DOHH2 (cell line): ENCODE results near the gene CACNA1A.
"Not testable (repeated sequence)": the region's sequence is repeated elsewhere in the genome, so short reads cannot be mapped to it uniquely, and the experiment has no call there.

ENCODE experiments used
- H3F3A ChIP-seq: fragments of 200-600 bp; sonication (generic), shearing (Covaris generic); 2 replicates; pipeline ENCODE4 v1.6.0; 2016; ENCODE audit warnings: antibody characterized with exemption, mild to moderate bottlenecking; ENCODE audit not compliant: control insufficient read depth, insufficient read depth
- H3K27ac ChIP-seq: fragments of 200-600 bp; sonication (generic); 2 replicates; pipeline ENCODE4 v1.5.1; 2014; ENCODE audit warnings: low read depth, mild to moderate bottlenecking, low read length, moderate library complexity
- H3K27me3 ChIP-seq: fragments of 200-600 bp; sonication (generic); 2 replicates; pipeline ENCODE4 v1.6.1; 2014; ENCODE audit warnings: mild to moderate bottlenecking, low read length, mixed read lengths; ENCODE audit not compliant: control insufficient read depth
- H3K36me3 ChIP-seq: fragments of 200-600 bp; sonication (generic); 2 replicates; pipeline ENCODE4 v1.6.1; 2014; ENCODE audit warnings: mild to moderate bottlenecking, low read length, moderate library complexity, mixed read lengths; ENCODE audit not compliant: control insufficient read depth
- H3K4me1 ChIP-seq: fragments of 200-600 bp; sonication (generic); 2 replicates; pipeline ENCODE4 v1.6.1; 2014; ENCODE audit warnings: mild to moderate bottlenecking, low read length, mixed read lengths; ENCODE audit not compliant: control insufficient read depth
- H3K4me2 ChIP-seq: fragments of 200-600 bp; sonication (generic); 2 replicates; pipeline ENCODE4 v1.6.0; 2014; ENCODE audit warnings: mild to moderate bottlenecking, low read length, moderate library complexity
- H3K4me3 ChIP-seq: fragments of 200-600 bp; sonication (generic); 2 replicates; pipeline ENCODE4 v1.5.1; 2014; ENCODE audit warnings: mild to moderate bottlenecking, low read length, mixed read lengths
- H3K79me2 ChIP-seq: fragments of 200-600 bp; sonication (generic); 2 replicates; pipeline ENCODE4 v1.6.1; 2014; ENCODE audit warnings: mild to moderate bottlenecking, low read length, mixed read lengths; ENCODE audit not compliant: control insufficient read depth
- H3K9me2 ChIP-seq: fragments of 200-600 bp; sonication (generic); replicated peaks from 2 replicates; pipeline ENCODE4 v1.6.1; 2014; ENCODE audit warnings: mild to moderate bottlenecking, low read length, mixed read lengths; ENCODE audit not compliant: control insufficient read depth
- H3K9me3 ChIP-seq: fragments of 200-600 bp; sonication (generic); 2 replicates; pipeline ENCODE4 v1.6.1; 2014; ENCODE audit warnings: antibody characterized with exemption, low read length, mixed read lengths; ENCODE audit not compliant: control insufficient read depth, insufficient read depth
- H4K20me1 ChIP-seq: fragments of 200-600 bp; sonication (generic); 2 replicates; pipeline ENCODE4 v1.6.0; 2014; ENCODE audit warnings: low read depth, mild to moderate bottlenecking, antibody characterized with exemption, low read length, moderate library complexity; ENCODE audit not compliant: control insufficient read depth, insufficient read depth
- CTCF ChIP-seq: fragments of 200-600 bp; sonication (generic); IDR thresholded peaks from one replicate; pipeline ENCODE4 v1.5.1; 2014; ENCODE audit warnings: antibody characterized with exemption, mild to moderate bottlenecking, low read depth, low read length; ENCODE audit not compliant: poor library complexity, severe bottlenecking
- EZH2phosphoT487 ChIP-seq: fragments of 200-600 bp; sonication (generic); IDR thresholded peaks from 2 replicates; pipeline ENCODE4 v1.6.1; 2017; ENCODE audit warnings: borderline replicate concordance, mild to moderate bottlenecking, antibody characterized with exemption, low read length, moderate library complexity, mixed read lengths

Gene CACNA1A

GRCh38 chr19:13187419-13187818 is 318.9 kb downstream of the CACNA1A start:
- no peaks in the 10 kb centered on the region for H3K9me3 ChIP-seq
- H3K36me3 ChIP-seq = no peaks in the 10 kb centered on the region
- no peak overlapping the region for H3K4me3 ChIP-seq
- no peaks in the 10 kb centered on the region for H3F3A ChIP-seq
- H3K79me2 ChIP-seq = no peaks in the 10 kb centered on the region
- H3K27ac ChIP-seq = no peak overlapping the region
- no peak overlapping the region for H3K4me2 ChIP-seq
- H3K4me1 ChIP-seq = peaks cover 7% of the 10 kb centered on the region
- TF ChIP-seq EZH2phosphoT487 (no peak), CTCF (no peak)
- no peaks in the 10 kb centered on the region for H3K9me2 ChIP-seq
- no peaks in the 10 kb centered on the region for H4K20me1 ChIP-seq
- H3K27me3 ChIP-seq = no peaks in the 10 kb centered on the region

DNA sequence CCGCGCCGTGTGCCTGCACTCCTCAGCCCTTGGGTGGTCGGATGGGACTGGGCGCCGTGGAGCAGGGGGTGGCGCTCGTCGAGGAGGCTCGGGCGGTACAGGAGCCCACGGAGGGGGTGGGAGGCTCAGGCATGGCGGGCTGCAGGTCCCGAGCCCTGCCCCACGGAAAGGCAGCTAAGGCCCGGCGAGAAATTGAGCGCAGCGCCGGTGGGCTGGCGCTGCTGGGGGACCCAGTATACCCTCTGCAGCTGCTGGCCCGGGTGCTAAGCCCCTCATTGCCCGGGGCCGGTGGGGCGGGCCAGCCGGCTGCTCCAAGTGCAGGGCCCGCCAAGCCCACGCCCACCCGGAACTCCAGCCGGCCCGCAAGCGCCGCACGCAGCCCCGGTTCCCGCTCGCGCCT is 319.6 kb downstream of the CACNA1A start:
- H3K27ac ChIP-seq, H3K9me3 ChIP-seq, H3K79me2 ChIP-seq, H3F3A ChIP-seq, H3K4me3 ChIP-seq, H3K27me3 ChIP-seq, H4K20me1 ChIP-seq, H3K4me2 ChIP-seq, H3K9me2 ChIP-seq, H3K36me3 ChIP-seq: not testable (repeated sequence)
- H3K4me1 ChIP-seq = peaks cover 13% of the 10 kb centered on the region

DNA sequence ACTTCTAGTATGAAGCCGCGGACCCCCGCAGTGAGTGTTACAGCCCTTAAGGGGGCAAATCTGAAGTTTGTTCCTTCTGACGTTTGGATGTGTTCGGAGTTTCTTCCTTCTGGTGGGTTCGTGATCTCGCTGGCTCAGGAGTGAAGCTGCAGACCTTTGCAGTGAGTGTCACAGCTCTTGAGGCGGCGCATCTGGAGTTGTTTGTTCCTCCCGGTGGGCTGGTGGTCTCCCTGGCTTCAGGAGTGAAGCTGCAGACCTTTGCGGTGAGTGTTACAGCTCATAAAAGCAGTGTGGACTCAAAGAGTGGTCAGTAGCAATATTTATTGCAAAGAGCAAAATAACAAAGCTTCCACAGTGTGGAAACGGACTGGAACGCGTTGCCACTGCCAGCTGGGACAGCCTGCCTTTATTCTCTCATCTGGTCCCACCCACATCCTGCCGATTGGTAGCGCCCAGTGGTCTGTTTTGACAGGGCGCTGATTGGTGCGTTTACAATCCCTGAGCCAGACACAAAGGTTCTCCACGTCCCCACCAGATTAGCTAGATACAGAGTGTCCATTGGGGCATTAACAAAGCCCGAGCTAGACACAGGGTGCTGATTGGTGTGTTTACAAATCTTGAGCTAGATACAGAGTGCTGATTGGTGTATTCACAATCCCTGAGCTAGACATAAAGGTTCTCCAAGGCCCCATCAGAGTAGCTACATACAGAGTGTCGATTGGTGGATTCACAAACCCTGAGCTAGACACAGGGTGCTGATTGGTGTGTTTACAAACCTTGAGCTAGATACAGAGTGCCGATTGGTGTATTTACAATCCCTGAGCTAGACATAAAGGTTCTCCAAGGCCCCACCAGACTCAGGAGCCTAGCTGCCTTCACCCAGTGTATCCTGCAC is 320.3 kb downstream of the CACNA1A start:
- H3K9me2 ChIP-seq, H3K27me3 ChIP-seq, H3K79me2 ChIP-seq, H4K20me1 ChIP-seq, H3K36me3 ChIP-seq, H3K9me3 ChIP-seq, H3K4me2 ChIP-seq, H3K27ac ChIP-seq, H3F3A ChIP-seq, H3K4me3 ChIP-seq: not testable (repeated sequence)
- H3K4me1 ChIP-seq = peaks cover 15% of the 10 kb centered on the region

DNA sequence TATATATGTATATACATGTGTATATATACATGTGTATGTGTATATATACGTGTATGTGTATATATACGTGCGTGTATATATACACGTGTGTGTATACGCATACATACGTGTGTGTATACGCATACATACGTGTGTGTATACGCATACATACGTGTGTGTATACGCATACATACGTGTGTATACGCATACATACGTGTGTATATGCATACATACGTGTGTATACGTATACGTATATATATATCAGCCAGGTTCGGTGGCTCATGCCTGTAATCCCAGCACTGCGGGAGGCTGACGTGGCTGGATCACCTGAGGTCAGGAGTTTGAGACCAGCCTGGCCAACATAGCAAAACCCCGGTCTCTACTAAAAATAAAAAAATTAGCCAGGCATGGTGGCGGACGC is 321.4 kb downstream of the CACNA1A start:
- H3K36me3 ChIP-seq, H3K27me3 ChIP-seq, H3K4me2 ChIP-seq, H3K4me3 ChIP-seq, H3K79me2 ChIP-seq, H3F3A ChIP-seq, H3K27ac ChIP-seq, H3K9me2 ChIP-seq, H4K20me1 ChIP-seq, H3K9me3 ChIP-seq: not testable (repeated sequence)
- peaks cover 20% of the 10 kb centered on the region for H3K4me1 ChIP-seq
